OCI-LY7 (cell line): ENCODE results near the gene MAN1A2. TPM values are rescaled to one million over a fixed set of nuclear protein-coding genes. Genes with fewer than 3 reads are reported as not detected.

ENCODE experiments used
- BruUV-seq: library from RNA; stranded (reverse); fragments of 400-500 nt; replicated peaks from 2 replicates; lab custom pipeline; 2021; lab: Mats Ljungman, UMichigan
- CTCF ChIA-PET: fragments of 300-600 bp; sonication (Branson Sonifier 250); formaldehyde crosslinking; loops from one replicate; lab custom pipeline; 2022; ENCODE audit warnings: antibody characterized with exemption; ENCODE audit not compliant: unreplicated experiment; lab: Charles Lee
- POLR2A ChIA-PET: fragments of 300-600 bp; sonication (Branson Sonifier 250); formaldehyde crosslinking; loops from one replicate; lab custom pipeline; 2022; ENCODE audit warnings: antibody characterized with exemption; lab: Charles Lee
- DNase-seq: peaks from one replicate; pipeline ENCODE4 v3.0.0-alpha.2; 2015; ENCODE audit warnings: low spot score
- H2AFZ ChIP-seq: fragments of 200-600 bp; sonication (generic), shearing (Covaris generic); 2 replicates; pipeline ENCODE4 v1.6.1; 2014; ENCODE audit warnings: mild to moderate bottlenecking, antibody characterized with exemption, low read length, moderate library complexity
- H3K27ac ChIP-seq: fragments of 200-600 bp; sonication (generic); 2 replicates; pipeline ENCODE4 v1.5.1; 2014; ENCODE audit warnings: mixed run types, low read depth, mild to moderate bottlenecking, moderate library complexity, low read length, inconsistent platforms; ENCODE audit not compliant: poor library complexity, severe bottlenecking
- H3K36me3 ChIP-seq: fragments of 200-600 bp; sonication (generic); 2 replicates; pipeline ENCODE4 v1.6.1; 2014; ENCODE audit warnings: mild to moderate bottlenecking, antibody characterized with exemption, low read length, moderate library complexity, mixed read lengths; ENCODE audit not compliant: insufficient read depth
- H3K4me1 ChIP-seq: fragments of 200-600 bp; sonication (generic); 2 replicates; pipeline ENCODE4 v1.5.1; 2014; ENCODE audit warnings: mild to moderate bottlenecking, low read length; ENCODE audit not compliant: insufficient read depth, poor library complexity, severe bottlenecking
- H3K4me2 ChIP-seq: fragments of 200-600 bp; sonication (generic); 2 replicates; pipeline ENCODE4 v1.6.1; 2014; ENCODE audit warnings: mild to moderate bottlenecking, low read length
- H3K4me3 ChIP-seq: fragments of 200-600 bp; sonication (generic); 2 replicates; pipeline ENCODE4 v1.5.1; 2014; ENCODE audit warnings: mild to moderate bottlenecking, low read depth, low read length; ENCODE audit not compliant: poor library complexity, severe bottlenecking
- H3K79me2 ChIP-seq: fragments of 200-600 bp; sonication (generic); 2 replicates; pipeline ENCODE4 v1.6.1; 2016; ENCODE audit warnings: low read depth, mild to moderate bottlenecking, low read length, moderate library complexity, mixed read lengths; ENCODE audit not compliant: insufficient read depth
- H3K9me2 ChIP-seq: fragments of 200-600 bp; sonication (generic); 2 replicates; pipeline ENCODE4 v1.6.1; 2016; ENCODE audit warnings: mild to moderate bottlenecking, low read length, mixed read lengths; ENCODE audit not compliant: insufficient read depth
- H3K9me3 ChIP-seq: fragments of 200-600 bp; sonication (generic); 2 replicates; pipeline ENCODE4 v1.6.1; 2014; ENCODE audit warnings: mild to moderate bottlenecking, mixed run types, low read length, mixed read lengths
- H4K20me1 ChIP-seq: fragments of 200-600 bp; sonication (generic); 2 replicates; pipeline ENCODE4 v1.6.1; 2014; ENCODE audit warnings: mild to moderate bottlenecking, antibody characterized with exemption, low read length, moderate library complexity, mixed read lengths; ENCODE audit not compliant: insufficient read depth
- EZH2phosphoT487 ChIP-seq: fragments of 200-600 bp; sonication (generic); IDR thresholded peaks from 2 replicates; pipeline ENCODE4 v1.6.1; 2018; ENCODE audit warnings: low read depth, borderline replicate concordance, mild to moderate bottlenecking, mixed run types, antibody characterized with exemption, low read length, moderate library complexity, mixed read lengths
- intact Hi-C: fragments of 100-400 bp; cut with micrococcal nuclease; formaldehyde crosslinking; loops from one replicate; pipeline ENCODE4 v1.10.0; 2022; ENCODE audit not compliant: unreplicated experiment
- total RNA-seq, 2 experiments: library from RNA; depleted of rRNA in 1 of 2; stranded (reverse); fragments of >200 nt in 1 of 2; shearing (Covaris generic) in 1 of 2; gene quantifications; 2 replicates each; pipeline ENCODE4 v1.2.3, GENCODE V29; 2014 to 2022
- TF ChIP-seq, protein P1 (sequence below): fragments of 200-600 bp; sonication (generic); conservative IDR thresholded peaks from 2 replicates; pipeline ENCODE4 v1.5.1; 2014; ENCODE audit warnings: mild to moderate bottlenecking, antibody characterized with exemption, low read length, moderate library complexity, mixed read lengths

Gene MAN1A2
- total RNA-seq, 2 experiments from 2014 or later, result 16.1 to 27.5 TPM

GRCh38 chr1:117398957-117399356 lies 31.7 kb downstream of the MAN1A2 start:
- TF ChIP-seq EZH2phosphoT487, result no peak
- TF ChIP-seq, protein P1, sequence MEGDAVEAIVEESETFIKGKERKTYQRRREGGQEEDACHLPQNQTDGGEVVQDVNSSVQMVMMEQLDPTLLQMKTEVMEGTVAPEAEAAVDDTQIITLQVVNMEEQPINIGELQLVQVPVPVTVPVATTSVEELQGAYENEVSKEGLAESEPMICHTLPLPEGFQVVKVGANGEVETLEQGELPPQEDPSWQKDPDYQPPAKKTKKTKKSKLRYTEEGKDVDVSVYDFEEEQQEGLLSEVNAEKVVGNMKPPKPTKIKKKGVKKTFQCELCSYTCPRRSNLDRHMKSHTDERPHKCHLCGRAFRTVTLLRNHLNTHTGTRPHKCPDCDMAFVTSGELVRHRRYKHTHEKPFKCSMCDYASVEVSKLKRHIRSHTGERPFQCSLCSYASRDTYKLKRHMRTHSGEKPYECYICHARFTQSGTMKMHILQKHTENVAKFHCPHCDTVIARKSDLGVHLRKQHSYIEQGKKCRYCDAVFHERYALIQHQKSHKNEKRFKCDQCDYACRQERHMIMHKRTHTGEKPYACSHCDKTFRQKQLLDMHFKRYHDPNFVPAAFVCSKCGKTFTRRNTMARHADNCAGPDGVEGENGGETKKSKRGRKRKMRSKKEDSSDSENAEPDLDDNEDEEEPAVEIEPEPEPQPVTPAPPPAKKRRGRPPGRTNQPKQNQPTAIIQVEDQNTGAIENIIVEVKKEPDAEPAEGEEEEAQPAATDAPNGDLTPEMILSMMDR, result no peak
- Histone ChIP-seq H3K79me2 (peaks cover 15% of the 10 kb centered on the region; the same call in 1 of the 2 replicates), H4K20me1 (no peaks in the 10 kb centered on the region), H3K4me1 (no peaks in the 10 kb centered on the region), H3K36me3 (peaks cover 14% of the 10 kb centered on the region), H3K27ac (no peak overlapping the region), H3K9me2 (no peaks in the 10 kb centered on the region), H2AFZ (no peak overlapping the region), H3K4me3 (no peak overlapping the region), H3K9me3 (peaks cover 8% of the 10 kb centered on the region; the same call in 1 of the 2 replicates), H3K4me2 (no peak overlapping the region)
- BruUV-seq, result no TSS peak
- intact Hi-C loops, result no loop called here
- no peak for DNase-seq
- ChIA-PET CTCF (no interaction called here), POLR2A (no interaction called here)

GRCh38 chr1:117401761-117402160 lies 34.5 kb downstream of the MAN1A2 start:
- Histone ChIP-seq H3K36me3 (peaks cover 32% of the 10 kb centered on the region), H3K4me1 (no peaks in the 10 kb centered on the region), H2AFZ (no peak overlapping the region), H3K9me2 (no peaks in the 10 kb centered on the region), H3K27ac (no peak overlapping the region), H3K4me2 (no peak overlapping the region), H3K4me3 (no peak overlapping the region), H3K79me2 (peaks cover 1% of the 10 kb centered on the region; the same call in 1 of the 2 replicates), H3K9me3 (peaks cover 8% of the 10 kb centered on the region; the same call in 1 of the 2 replicates), H4K20me1 (no peaks in the 10 kb centered on the region)
- no peak for DNase-seq
- intact Hi-C loops, result no loop called here
- ChIA-PET POLR2A (no interaction called here), CTCF (no interaction called here)
- no TSS peak for BruUV-seq
- TF ChIP-seq EZH2phosphoT487, result no peak
- TF ChIP-seq, protein P1, result no peak

DNA sequence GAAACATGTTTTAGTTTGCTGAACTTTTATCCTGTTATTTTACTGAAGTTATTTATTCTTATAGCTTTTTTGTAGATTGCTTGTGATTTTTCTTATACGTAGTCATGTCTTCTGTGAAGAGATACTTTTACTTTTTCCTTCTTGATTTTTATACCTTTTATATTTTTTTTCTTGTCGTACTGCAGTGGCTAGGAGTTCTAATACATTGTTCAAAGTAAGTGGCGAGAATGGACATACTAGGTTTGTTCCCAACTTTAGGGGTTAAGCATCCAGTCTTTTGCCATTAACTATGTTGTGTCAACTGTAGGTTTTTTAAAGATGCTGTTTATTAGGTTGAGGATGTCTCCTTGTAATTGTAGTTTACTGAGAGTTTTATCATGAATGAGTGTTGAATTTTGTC lies 36.3 kb downstream of the MAN1A2 start:
- peaks cover 38% of the 10 kb centered on the region for H3K36me3 ChIP-seq
- H3K9me3 ChIP-seq, result peaks cover 8% of the 10 kb centered on the region; the same call in 1 of the 2 replicates
- no peaks in the 10 kb centered on the region for H3K79me2 ChIP-seq
- H3K4me2 ChIP-seq, result no peak overlapping the region
- H3K9me2 ChIP-seq, result no peaks in the 10 kb centered on the region
- no peaks in the 10 kb centered on the region for H3K4me1 ChIP-seq
- TF ChIP-seq, protein P1, result no peak
- TF ChIP-seq EZH2phosphoT487, result no peak
- H2AFZ ChIP-seq, result no peak overlapping the region
- no peaks in the 10 kb centered on the region for H4K20me1 ChIP-seq
- POLR2A ChIA-PET, result interaction anchor here (0.6 kb wide), 2 partner anchors 324 to 446 kb away, joined by 3 read pairs; no protein-coding TSS in a partner anchor
- DNase-seq, result no peak
- no TSS peak for BruUV-seq
- H3K27ac ChIP-seq, result no peak overlapping the region
- intact Hi-C loops, result no loop called here
- H3K4me3 ChIP-seq, result no peak overlapping the region
- CTCF ChIA-PET, result no interaction called here
